Pancreas (tissue), 10 donors: ENCODE data around the gene OLFML3. TPM values are rescaled to one million over a fixed set of nuclear protein-coding genes. Genes with fewer than 3 reads are reported as not detected.

Experiments used
- ATAC-seq, 4 donors: fragments of 200-7000 bp; cut with Tn5 transposase; one replicate each; pipeline versions ENCODE4 v1.8.0 to v1.9.1; 2020; ENCODE audit warnings: mild to moderate bottlenecking in 4 of 4, moderate library complexity in 4 of 4
- DNase-seq, 6 donors: peaks; one replicate each; pipeline ENCODE4 v3.0.0-alpha.2; 2020
- FAIRE-seq: peaks from 2 replicates; lab custom pipeline; 2012; peaks lifted over from hg19 to GRCh38; lab: Jason Lieb, UNC
- H3K27ac ChIP-seq, 4 donors: fragments of 200-600 bp; sonication (generic); 1 replicate in 3 of 4; 2 replicates in 1 of 4; pipeline versions ENCODE4 v1.5.0 to v1.8.0; 2020
- H3K27me3 ChIP-seq, 4 donors: fragments of 200-600 bp; one replicate each; pipeline ENCODE4 v1.8.0; 2021
- H3K36me3 ChIP-seq, 3 donors: fragments of 200-600 bp; sonication (generic) in 1 of 3; one replicate each; pipeline versions ENCODE4 v1.5.0 to v1.8.0; 2020 to 2021
- H3K4me1 ChIP-seq, 3 donors: fragments of 200-600 bp; one replicate each; pipeline ENCODE4 v1.8.0; 2021
- H3K4me3 ChIP-seq, 4 donors: fragments of 200-600 bp; sonication (generic) in 2 of 4; one replicate each; pipeline versions ENCODE4 v1.5.0 to v1.8.0; 2020 to 2021
- H3K9me3 ChIP-seq, 4 donors: fragments of 200-600 bp; one replicate each; pipeline ENCODE4 v1.8.0; 2021
- whole genome bisulfite sequencing, 2 donors: extraction: QIAGEN DNeasy Blood & Tissue Kit; methylation state at CpG; one replicate each; pipeline ENCODE4 v1.1.7; 2013; 5-methylcytosine and 5-hydroxymethylcytosine counted together
- intact Hi-C, 3 donors: fragments of 100-400 bp; cut with DNase I; formaldehyde crosslinking; loops; one replicate each; pipeline versions ENCODE4 v1.11.1 to v1.14.2; 2022
- polyA plus RNA-seq, 2 donors: library from polyadenylated mRNA; stranded (reverse); fragments of 200-250 nt; gene quantifications; one replicate each; pipeline ENCODE4 v1.2.3, GENCODE V29; 2013
- total RNA-seq, 6 donors: library from RNA; stranded (reverse); fragmentation: NEBNext Ultra II Directional in 4 of 6; extraction: Animal tissue kit (Norgen Biotek cat#: 25700) in 4 of 6; gene quantifications; one replicate each; pipeline versions ENCODE4 v1.2.1 to v1.2.4, GENCODE V29; 2021 to 2023
- TF ChIP-seq, protein P1 (sequence below), 4 donors: fragments of 200-600 bp; sonication (generic) in 3 of 4; IDR thresholded peaks; one replicate each; pipeline versions ENCODE4 v1.5.0 to v1.8.0; 2021; ENCODE audit warnings: antibody characterized with exemption in 4 of 4
- donor health status: healthy with polysubstance abuse.
- donor health status: DM: no; HTN: no; CAD: no; lungs with moderate emphysema.
- donor health status: DM: no; HTN: no; CAD: no.
- donor health status: control.
- donor health status: control.
- donor health status: Bipolar disorder and iron deficiency.
- donor health status: DM: yes; HTN: yes; CAD: no.
- donor health status: DM: no; HTN: no; CAD: no.
- donor health status: DM: no; HTN: no; CAD: no.
- donor health status: DM: yes; HTN: yes; CAD: no.

Gene OLFML3
- total and polyA plus RNA-seq, 8 donors: 3.7 to 39.2 (median 10.2) TPM

- FAIRE-seq: no peak
- ATAC-seq: no peak
- TF ChIP-seq, protein P1, sequence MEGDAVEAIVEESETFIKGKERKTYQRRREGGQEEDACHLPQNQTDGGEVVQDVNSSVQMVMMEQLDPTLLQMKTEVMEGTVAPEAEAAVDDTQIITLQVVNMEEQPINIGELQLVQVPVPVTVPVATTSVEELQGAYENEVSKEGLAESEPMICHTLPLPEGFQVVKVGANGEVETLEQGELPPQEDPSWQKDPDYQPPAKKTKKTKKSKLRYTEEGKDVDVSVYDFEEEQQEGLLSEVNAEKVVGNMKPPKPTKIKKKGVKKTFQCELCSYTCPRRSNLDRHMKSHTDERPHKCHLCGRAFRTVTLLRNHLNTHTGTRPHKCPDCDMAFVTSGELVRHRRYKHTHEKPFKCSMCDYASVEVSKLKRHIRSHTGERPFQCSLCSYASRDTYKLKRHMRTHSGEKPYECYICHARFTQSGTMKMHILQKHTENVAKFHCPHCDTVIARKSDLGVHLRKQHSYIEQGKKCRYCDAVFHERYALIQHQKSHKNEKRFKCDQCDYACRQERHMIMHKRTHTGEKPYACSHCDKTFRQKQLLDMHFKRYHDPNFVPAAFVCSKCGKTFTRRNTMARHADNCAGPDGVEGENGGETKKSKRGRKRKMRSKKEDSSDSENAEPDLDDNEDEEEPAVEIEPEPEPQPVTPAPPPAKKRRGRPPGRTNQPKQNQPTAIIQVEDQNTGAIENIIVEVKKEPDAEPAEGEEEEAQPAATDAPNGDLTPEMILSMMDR (IDR thresholded peaks at IDR 0.05): no peak
- no peaks in the 10 kb centered on the region for H3K27me3 ChIP-seq
- DNase-seq: no peak
- WGBS, 2 donors: 86 to 91% methylated on average over 5 of the region's 5 CpGs
- no peaks in the 10 kb centered on the region for H3K9me3 ChIP-seq
- H3K4me1 ChIP-seq: no peaks in the 10 kb centered on the region
- H3K4me3 ChIP-seq: no peak overlapping the region
- H3K27ac ChIP-seq: no peak overlapping the region
- no peaks in the 10 kb centered on the region for H3K36me3 ChIP-seq
- intact Hi-C loops: no loop called here
Measured at GRCh38 chr1:113991467-113991997, 12.3 kb downstream of the OLFML3 start.

DNA sequence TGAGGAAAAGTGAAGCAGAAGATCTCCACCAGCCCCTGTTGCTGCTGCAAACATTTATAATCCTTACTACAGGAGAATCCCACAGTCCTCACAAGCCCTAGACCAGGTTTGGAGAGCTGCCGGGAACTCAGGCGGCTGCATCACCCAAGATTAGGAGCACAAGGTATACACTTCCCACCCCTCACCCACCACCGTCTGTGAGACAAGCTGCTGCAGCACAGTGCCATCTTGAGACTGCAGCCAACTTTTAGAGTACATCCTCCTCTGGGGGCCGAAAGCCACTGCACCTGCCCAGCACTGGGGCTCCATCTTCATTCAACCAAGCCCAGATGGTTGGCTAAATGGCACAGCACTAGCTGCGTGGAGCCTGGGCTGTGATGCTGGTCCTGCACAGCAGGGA is 13.8 kb downstream of the OLFML3 start:
- FAIRE-seq: no peak
- H3K36me3 ChIP-seq: no peaks in the 10 kb centered on the region
- 75 to 89% methylated on average over 5 of the region's 5 CpGs for WGBS, 2 donors
- H3K4me1 ChIP-seq: no peaks in the 10 kb centered on the region
- TF ChIP-seq, protein P1 (IDR thresholded peaks at IDR 0.05): no peak
- ATAC-seq: no peak
- H3K27me3 ChIP-seq: no peaks in the 10 kb centered on the region
- H3K4me3 ChIP-seq: no peak overlapping the region
- no peaks in the 10 kb centered on the region for H3K9me3 ChIP-seq
- intact Hi-C loops: no loop called here
- H3K27ac ChIP-seq: no peak overlapping the region
- DNase-seq: no peak

DNA sequence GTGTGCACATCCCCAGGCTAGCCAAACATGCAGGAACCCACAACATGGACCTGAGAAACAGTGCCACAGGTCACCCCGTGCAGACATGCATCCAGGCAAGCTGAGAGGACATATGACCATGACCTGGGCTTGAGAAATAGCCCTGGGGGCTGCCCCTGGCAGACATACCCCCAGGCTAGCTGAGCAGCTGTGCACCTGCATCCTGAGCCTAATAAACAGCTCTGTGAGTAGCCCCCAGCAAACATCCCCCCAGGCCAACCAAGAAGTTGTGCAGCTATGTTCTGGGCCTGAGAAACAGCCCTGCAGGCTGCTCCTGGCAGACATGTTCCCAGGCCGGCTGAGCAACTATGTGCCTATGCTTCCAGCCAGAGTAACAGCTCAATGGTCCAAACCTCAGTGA is 14.5 kb downstream of the OLFML3 start:
- Histone ChIP-seq H3K4me1 (no peaks in the 10 kb centered on the region), H3K9me3 (no peaks in the 10 kb centered on the region), H3K27me3 (no peaks in the 10 kb centered on the region), H3K27ac (no peak overlapping the region), H3K4me3 (no peak overlapping the region), H3K36me3 (no peaks in the 10 kb centered on the region)
- ATAC-seq (no peak), DNase-seq (no peak), FAIRE-seq (no peak)
- intact Hi-C loops: no loop called here
- TF ChIP-seq, protein P1 (IDR thresholded peaks at IDR 0.05): no peak
- WGBS, 2 donors: 85 to 89% methylated on average over 2 of the region's 2 CpGs

GRCh38 chr1:113995382-113995781 is 16.1 kb downstream of the OLFML3 start:
- TF ChIP-seq, protein P1 (IDR thresholded peaks at IDR 0.05): no peak
- no peaks in the 10 kb centered on the region for H3K27me3 ChIP-seq
- intact Hi-C loops: no loop called here
- no peaks in the 10 kb centered on the region for H3K36me3 ChIP-seq
- no peaks in the 10 kb centered on the region for H3K9me3 ChIP-seq
- FAIRE-seq (no peak), ATAC-seq (no peak), DNase-seq (no peak)
- no peak overlapping the region for H3K4me3 ChIP-seq
- WGBS, 2 donors: 98 to 99% methylated on average over 2 of the region's 2 CpGs
- H3K27ac ChIP-seq: no peak overlapping the region
- H3K4me1 ChIP-seq: no peaks in the 10 kb centered on the region

DNA sequence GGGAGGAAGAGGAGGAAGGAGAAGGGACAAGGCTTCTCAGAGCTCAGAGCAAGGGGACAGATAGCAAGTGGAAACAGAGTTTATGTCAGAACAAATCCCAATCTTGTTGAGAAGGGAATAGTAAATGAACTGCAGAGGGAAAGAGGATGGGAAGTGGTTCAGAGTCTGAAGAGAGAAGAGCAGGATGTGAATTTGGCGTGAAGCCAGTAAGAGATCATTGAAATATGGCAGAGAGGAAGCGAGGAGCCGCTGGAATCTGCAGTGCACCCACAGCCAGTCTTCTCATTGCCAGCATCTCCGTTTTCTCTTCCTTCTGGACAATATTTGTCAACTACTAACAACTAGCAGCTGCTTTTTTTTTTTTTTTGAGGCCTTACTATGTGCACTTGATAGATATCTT is 19.1 kb downstream of the OLFML3 start:
- intact Hi-C loops: no loop called here
- DNase-seq (no peak), FAIRE-seq (no peak), ATAC-seq (peak in 1 of 4 donors; percentile 26)
- Histone ChIP-seq H3K36me3 (no peaks in the 10 kb centered on the region), H3K9me3 (no peaks in the 10 kb centered on the region), H3K27ac (no peak overlapping the region), H3K4me3 (no peak overlapping the region), H3K4me1 (no peaks in the 10 kb centered on the region), H3K27me3 (no peaks in the 10 kb centered on the region)
- TF ChIP-seq, protein P1 (IDR thresholded peaks at IDR 0.05): no peak
- 59 to 66% methylated on average over 4 of the region's 4 CpGs for WGBS, 2 donors
